OCI-LY1 (cell line): ENCODE results near the gene ZFP3.
"Not testable (repeated sequence)": the region's sequence is repeated elsewhere in the genome, so short reads cannot be mapped to it uniquely, and the experiment has no call there.

Experiments used
- CTCF ChIP-seq: fragments of 200-600 bp; sonication (generic), shearing (Covaris generic); IDR thresholded peaks from 2 replicates; pipeline ENCODE4 v1.5.1; 2017; ENCODE audit warnings: mild to moderate bottlenecking, antibody characterized with exemption, low read length, moderate library complexity, mixed read lengths
- EZH2 ChIP-seq: fragments of 200-600 bp; sonication (generic), shearing (Covaris generic); IDR thresholded peaks from 2 replicates; pipeline ENCODE4 v1.8.0; 2017; ENCODE audit warnings: borderline replicate concordance, mixed run types, mild to moderate bottlenecking, antibody characterized with exemption, low read length, moderate library complexity, mixed read lengths

- TF ChIP-seq CTCF, EZH2: not testable (repeated sequence)
These were observed 992 bp upstream of the ZFP3 start for GRCh38 chr17:5077275-5077674.
